SW480 (cell line): ENCODE measurements around the gene CLDN2.

Source experiments
- DNase-seq: peaks from one replicate; pipeline ENCODE4 v3.0.0-alpha.2; 2016; ENCODE audit warnings: low spot score

CLDN2 gene

GRCh38 chrX:106963111-106963510, 42.9 kb downstream of the CLDN2 start:
- DNase-seq = no peak

- no peak for DNase-seq
These were observed 44.1 kb downstream of the CLDN2 start for GRCh38 chrX:106964290-106964689.

- peak; percentile 56 for DNase-seq
These were observed 46.3 kb downstream of the CLDN2 start for GRCh38 chrX:106966547-106966946.

GRCh38 chrX:106972896-106973295, 52.7 kb downstream of the CLDN2 start:
- no peak for DNase-seq

- DNase-seq = peak; percentile 3
These were observed 53.4 kb downstream of the CLDN2 start for GRCh38 chrX:106973433-106974149.

GRCh38 chrX:106976416-106976815, 56.2 kb downstream of the CLDN2 start:
- DNase-seq = no peak
